Keratinocyte (primary cell): ENCODE measurements around the gene GXYLT2. TPM values are rescaled to one million over a fixed set of nuclear protein-coding genes. Genes with fewer than 3 reads are reported as not detected.

Experiments
- DNase-seq: peaks from one replicate; pipeline ENCODE4 v3.0.0-alpha.2; 2011; ENCODE audit warnings: low read depth, missing footprints, low spot score
- FAIRE-seq: peaks from 2 replicates; lab custom pipeline; 2011; peaks lifted over from hg19 to GRCh38; lab: Jason Lieb, UNC
- H2AFZ ChIP-seq: 2 replicates; pipeline ENCODE4 v1.6.0; 2012; ENCODE audit warnings: low read length, control low read depth, inconsistent platforms; ENCODE audit not compliant: control insufficient read depth
- H3K27ac ChIP-seq: 2 replicates; pipeline ENCODE4 v1.5.1; 2011; ENCODE audit warnings: low read length; ENCODE audit not compliant: control insufficient read depth, insufficient read depth
- H3K27me3 ChIP-seq: 3 replicates; pipeline ENCODE4 v1.6.0; 2011; ENCODE audit warnings: low read length; ENCODE audit not compliant: control insufficient read depth, insufficient read depth; ENCODE audit errors: extremely low read depth
- H3K36me3 ChIP-seq, 2 experiments: 2 replicates in 1 of 2; 3 replicates in 1 of 2; pipeline ENCODE4 v1.5.1; 2011; ENCODE audit warnings: low read length in 2 of 2, mild to moderate bottlenecking in 1 of 2; ENCODE audit not compliant: control insufficient read depth in 2 of 2, insufficient read depth in 2 of 2; ENCODE audit errors: extremely low read depth in 1 of 2
- H3K4me1 ChIP-seq: 3 replicates; pipeline ENCODE4 v1.5.1; 2011; ENCODE audit warnings: low read length; ENCODE audit not compliant: control insufficient read depth, insufficient read depth; ENCODE audit errors: extremely low read depth
- H3K4me2 ChIP-seq: 3 replicates; pipeline ENCODE4 v1.6.0; 2011; ENCODE audit warnings: low read depth, low read length; ENCODE audit not compliant: control insufficient read depth, insufficient read depth; ENCODE audit errors: extremely low read depth
- H3K4me3 ChIP-seq, 3 experiments: fragments of 200-600 bp in 1 of 3; sonication (generic) in 1 of 3; 2 replicates in 2 of 3; 3 replicates in 1 of 3; pipeline ENCODE4 v1.5.1; 2011 to 2016; ENCODE audit warnings: low read length in 3 of 3, mild to moderate bottlenecking in 3 of 3, control low read depth in 2 of 3, inconsistent platforms in 1 of 3, low read depth in 1 of 3, mixed read lengths in 1 of 3, mixed run types in 1 of 3, moderate library complexity in 1 of 3; ENCODE audit not compliant: control insufficient read depth in 2 of 3, insufficient read depth in 2 of 3; ENCODE audit errors: extremely low read depth in 1 of 3
- H3K79me2 ChIP-seq: 2 replicates; pipeline ENCODE4 v1.6.0; 2012; ENCODE audit warnings: low read length; ENCODE audit not compliant: control insufficient read depth, insufficient read depth
- H3K9ac ChIP-seq: 3 replicates; pipeline ENCODE4 v1.6.0; 2011; ENCODE audit warnings: low read length; ENCODE audit not compliant: control insufficient read depth, insufficient read depth; ENCODE audit errors: extremely low read depth
- H3K9me1 ChIP-seq: 3 replicates; pipeline ENCODE4 v1.6.0; 2011; ENCODE audit warnings: low read length; ENCODE audit not compliant: control insufficient read depth, insufficient read depth; ENCODE audit errors: extremely low read depth
- H3K9me3 ChIP-seq: 2 replicates; pipeline ENCODE4 v1.5.1; 2012; ENCODE audit warnings: low read depth, low read length; ENCODE audit not compliant: control insufficient read depth
- H4K20me1 ChIP-seq: 3 replicates; pipeline ENCODE4 v1.6.0; 2011; ENCODE audit warnings: low read length; ENCODE audit not compliant: control insufficient read depth, insufficient read depth; ENCODE audit errors: extremely low read depth
- EZH2 ChIP-seq: IDR thresholded peaks from one replicate; pipeline ENCODE4 v1.6.1; 2012; ENCODE audit warnings: inconsistent platforms, mild to moderate bottlenecking, low read length, moderate library complexity
- dilution Hi-C: fragments of 300-500 bp; cut with MboI; formaldehyde crosslinking; loops from one replicate; pipeline ENCODE4 v1.7.0; 2020; ENCODE audit warnings: low sequenced_read_pairs; ENCODE audit not compliant: extremely low pct_ligation_motif_present
- polyA plus RNA-seq, 5 experiments: library from polyadenylated mRNA; depleted of rRNA in 3 of 5; stranded (reverse) in 3 of 5; stranded (forward) in 1 of 5; unstranded in 1 of 5; fragments of >200 nt; gene quantifications; 1 replicate in 1 of 5; 2 replicates in 3 of 5; 3 replicates in 1 of 5; pipeline versions ENCODE4 v1.2.1 to v1.2.3, GENCODE V29; 2011 to 2012; ENCODE audit warnings: missing spikeins in 2 of 5, low read depth in 1 of 5, low replicate concordance in 1 of 5
- TF ChIP-seq, protein P1 (sequence below), 3 experiments: IDR thresholded peaks in 1 of 3; conservative IDR thresholded peaks in 1 of 3; optimal IDR thresholded peaks in 1 of 3; 2 replicates in 2 of 3; 3 replicates in 1 of 3; pipeline versions ENCODE3 to v1.5.1; 2011; ENCODE audit warnings: low read length in 3 of 3, mild to moderate bottlenecking in 3 of 3, moderate library complexity in 2 of 3, control low read depth in 1 of 3, inconsistent platforms in 1 of 3; ENCODE audit not compliant: insufficient read depth in 2 of 3; ENCODE audit errors: extremely low read depth in 1 of 3

Gene GXYLT2
- polyA plus RNA-seq, 1 donor (not counting 4 experiments of a cell fraction or from before 2014, with no cell fraction given): 1.4 TPM

DNA sequence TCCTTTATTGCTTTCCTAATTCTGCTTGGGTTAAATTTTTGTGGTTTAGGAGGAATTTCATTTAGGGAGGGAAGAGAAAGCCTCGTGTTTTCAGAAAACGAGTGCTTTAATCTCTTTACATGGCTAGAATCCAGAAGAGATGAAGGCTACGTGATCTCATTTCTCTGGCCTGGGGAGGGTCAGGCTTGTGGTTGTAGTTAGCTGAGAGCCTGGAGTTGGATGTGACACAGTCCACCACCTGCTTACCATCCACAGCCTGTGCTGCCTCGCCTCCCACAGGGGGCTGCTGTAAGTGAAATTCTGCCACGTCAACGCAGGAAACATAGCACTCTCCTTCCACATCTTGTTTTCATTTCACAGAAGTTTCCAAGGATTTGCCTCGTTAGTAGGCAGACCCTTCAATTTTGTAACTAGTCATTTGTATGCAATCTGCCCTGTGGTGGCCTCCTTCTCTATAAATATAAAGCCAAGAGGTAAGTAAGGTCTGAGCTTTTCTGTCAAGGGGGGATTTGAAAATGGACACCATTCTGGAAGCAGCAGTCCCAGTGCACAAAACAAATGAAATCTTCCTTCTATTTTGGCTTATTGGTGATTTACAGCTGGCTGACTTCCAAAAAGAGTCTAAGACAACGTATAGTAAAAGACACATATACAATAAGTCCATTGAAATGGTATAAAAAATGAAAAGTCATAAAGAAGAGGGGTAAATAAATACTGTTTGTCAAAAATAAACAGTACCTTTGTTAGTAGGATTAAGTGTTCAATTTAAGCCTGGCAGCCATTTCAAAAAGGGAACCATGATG is 3.4 kb downstream of the GXYLT2 start:
- Histone ChIP-seq H3K9me1 (no peaks in the 10 kb centered on the region), H3K4me1 (peaks cover 30% of the 10 kb centered on the region), H3K36me3 (no peaks in the 10 kb centered on the region), H3K4me3 (no peak overlapping the region), H3K27ac (no peak overlapping the region), H3K79me2 (no peaks in the 10 kb centered on the region), H2AFZ (no peak overlapping the region), H3K9me3 (no peaks in the 10 kb centered on the region), H3K27me3 (no peaks in the 10 kb centered on the region), H3K9ac (no peak overlapping the region), H3K4me2 (peak overlapping the region; percentile 11), H4K20me1 (no peaks in the 10 kb centered on the region)
- DNase-seq: peak; percentile 49
- peak; percentile 60 for FAIRE-seq
- TF ChIP-seq EZH2: no peak
- TF ChIP-seq, protein P1, sequence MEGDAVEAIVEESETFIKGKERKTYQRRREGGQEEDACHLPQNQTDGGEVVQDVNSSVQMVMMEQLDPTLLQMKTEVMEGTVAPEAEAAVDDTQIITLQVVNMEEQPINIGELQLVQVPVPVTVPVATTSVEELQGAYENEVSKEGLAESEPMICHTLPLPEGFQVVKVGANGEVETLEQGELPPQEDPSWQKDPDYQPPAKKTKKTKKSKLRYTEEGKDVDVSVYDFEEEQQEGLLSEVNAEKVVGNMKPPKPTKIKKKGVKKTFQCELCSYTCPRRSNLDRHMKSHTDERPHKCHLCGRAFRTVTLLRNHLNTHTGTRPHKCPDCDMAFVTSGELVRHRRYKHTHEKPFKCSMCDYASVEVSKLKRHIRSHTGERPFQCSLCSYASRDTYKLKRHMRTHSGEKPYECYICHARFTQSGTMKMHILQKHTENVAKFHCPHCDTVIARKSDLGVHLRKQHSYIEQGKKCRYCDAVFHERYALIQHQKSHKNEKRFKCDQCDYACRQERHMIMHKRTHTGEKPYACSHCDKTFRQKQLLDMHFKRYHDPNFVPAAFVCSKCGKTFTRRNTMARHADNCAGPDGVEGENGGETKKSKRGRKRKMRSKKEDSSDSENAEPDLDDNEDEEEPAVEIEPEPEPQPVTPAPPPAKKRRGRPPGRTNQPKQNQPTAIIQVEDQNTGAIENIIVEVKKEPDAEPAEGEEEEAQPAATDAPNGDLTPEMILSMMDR (optimal IDR thresholded peaks at IDR 0.05 in 1 of 3, IDR thresholded peaks at IDR 0.05 in 1 of 3, conservative IDR thresholded peaks at IDR 0.05 in 1 of 3; ENCODE audit: extremely low read depth in 1 of 3, insufficient read depth in 2 of 3, low read length in 3 of 3): peak in 1 of 3 experiments; percentile 12
- dilution Hi-C loops: no loop called here

GRCh38 chr3:72892081-72892775 is 4.4 kb downstream of the GXYLT2 start:
- Histone ChIP-seq H3K4me2 (peak overlapping the region; percentile 13), H4K20me1 (no peaks in the 10 kb centered on the region), H2AFZ (no peak overlapping the region), H3K36me3 (no peaks in the 10 kb centered on the region), H3K9me1 (no peaks in the 10 kb centered on the region), H3K27me3 (no peaks in the 10 kb centered on the region), H3K79me2 (no peaks in the 10 kb centered on the region), H3K27ac (no peak overlapping the region), H3K4me3 (no peak overlapping the region), H3K4me1 (peaks cover 26% of the 10 kb centered on the region), H3K9ac (no peak overlapping the region), H3K9me3 (no peaks in the 10 kb centered on the region)
- peak; percentile 79 for FAIRE-seq
- TF ChIP-seq, protein P1 (optimal IDR thresholded peaks at IDR 0.05 in 1 of 3, IDR thresholded peaks at IDR 0.05 in 1 of 3, conservative IDR thresholded peaks at IDR 0.05 in 1 of 3; ENCODE audit: extremely low read depth in 1 of 3, insufficient read depth in 2 of 3, low read length in 3 of 3): no peak
- no peak for TF ChIP-seq EZH2
- dilution Hi-C loops: no loop called here
- DNase-seq: peak; percentile 26
